NB4 (cell line): Measurements from ENCODE around the gene CCL1.

ENCODE experiments used
- DNase-seq: peaks from one replicate; pipeline ENCODE4 v3.0.0; 2010; ENCODE audit warnings: low read depth
- H3K4me3 ChIP-seq: one replicate; pipeline ENCODE4 v1.5.1; 2011; ENCODE audit warnings: mild to moderate bottlenecking, low read depth, low read length, moderate library complexity
- MYC ChIP-seq: IDR thresholded peaks from 2 replicates; pipeline ENCODE4 v1.6.1; 2011; ENCODE audit warnings: low read depth, low read length
- POLR2A ChIP-seq: IDR thresholded peaks from 2 replicates; pipeline ENCODE4 v1.6.1; 2011; ENCODE audit warnings: mild to moderate bottlenecking; ENCODE audit not compliant: insufficient read length; ENCODE audit errors: extremely low read depth
- TF ChIP-seq, protein P1 (sequence below): IDR thresholded peaks from 2 replicates; pipeline ENCODE4 v1.6.1; 2011; ENCODE audit warnings: low read depth, low read length
- TF ChIP-seq, protein P2 (sequence below): IDR thresholded peaks from one replicate; pipeline ENCODE4 v1.5.1; 2012; ENCODE audit warnings: low read depth, low read length

Gene CCL1

GRCh38 chr17:34319039-34319483 lies 44.0 kb downstream of the CCL1 start, which contains the start of gene CCL8:
Gene CCL8, plus strand, starts transcription at chr17:34319435. Its CDS starts 67 bp downstream, at chr17:34319502.
- no peak within 1 kb of the TSS for H3K4me3 ChIP-seq
- no peak for DNase-seq
- TF ChIP-seq POLR2A (no peak), MYC (no peak)

DNA sequence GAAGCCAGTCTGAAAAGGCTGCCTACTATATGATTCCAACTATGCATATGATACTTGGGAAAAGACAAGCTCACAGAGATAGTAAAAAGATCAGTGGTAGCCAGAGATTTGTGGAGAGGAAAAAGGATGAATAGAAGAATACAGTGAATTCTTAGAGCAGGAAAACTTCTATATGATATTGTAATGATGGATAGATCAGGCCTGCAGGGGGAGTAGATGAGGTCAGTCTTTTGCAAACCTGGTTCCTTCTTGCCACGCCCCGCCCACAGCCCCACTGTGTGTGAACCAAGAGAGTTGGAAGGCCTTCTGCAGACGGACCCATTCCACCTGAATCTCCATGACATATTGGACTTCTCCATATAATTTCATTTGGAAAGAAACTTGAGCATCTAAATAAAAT lies 44.6 kb downstream of the CCL1 start:
- H3K4me3 ChIP-seq, result no peak overlapping the region
- DNase-seq, result peak; percentile 35
- no peak for TF ChIP-seq MYC
- no peak for TF ChIP-seq POLR2A
- TF ChIP-seq, protein P1, sequence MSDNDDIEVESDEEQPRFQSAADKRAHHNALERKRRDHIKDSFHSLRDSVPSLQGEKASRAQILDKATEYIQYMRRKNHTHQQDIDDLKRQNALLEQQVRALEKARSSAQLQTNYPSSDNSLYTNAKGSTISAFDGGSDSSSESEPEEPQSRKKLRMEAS, result no peak
- TF ChIP-seq, protein P2, sequence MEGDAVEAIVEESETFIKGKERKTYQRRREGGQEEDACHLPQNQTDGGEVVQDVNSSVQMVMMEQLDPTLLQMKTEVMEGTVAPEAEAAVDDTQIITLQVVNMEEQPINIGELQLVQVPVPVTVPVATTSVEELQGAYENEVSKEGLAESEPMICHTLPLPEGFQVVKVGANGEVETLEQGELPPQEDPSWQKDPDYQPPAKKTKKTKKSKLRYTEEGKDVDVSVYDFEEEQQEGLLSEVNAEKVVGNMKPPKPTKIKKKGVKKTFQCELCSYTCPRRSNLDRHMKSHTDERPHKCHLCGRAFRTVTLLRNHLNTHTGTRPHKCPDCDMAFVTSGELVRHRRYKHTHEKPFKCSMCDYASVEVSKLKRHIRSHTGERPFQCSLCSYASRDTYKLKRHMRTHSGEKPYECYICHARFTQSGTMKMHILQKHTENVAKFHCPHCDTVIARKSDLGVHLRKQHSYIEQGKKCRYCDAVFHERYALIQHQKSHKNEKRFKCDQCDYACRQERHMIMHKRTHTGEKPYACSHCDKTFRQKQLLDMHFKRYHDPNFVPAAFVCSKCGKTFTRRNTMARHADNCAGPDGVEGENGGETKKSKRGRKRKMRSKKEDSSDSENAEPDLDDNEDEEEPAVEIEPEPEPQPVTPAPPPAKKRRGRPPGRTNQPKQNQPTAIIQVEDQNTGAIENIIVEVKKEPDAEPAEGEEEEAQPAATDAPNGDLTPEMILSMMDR, result peak; percentile 3

- H3K4me3 ChIP-seq, result no peak overlapping the region
- TF ChIP-seq, protein P1, result no peak
- no peak for TF ChIP-seq POLR2A
- TF ChIP-seq MYC, result no peak
- TF ChIP-seq, protein P2, result no peak
- DNase-seq, result peak; percentile 50
These were observed 48.8 kb downstream of the CCL1 start for GRCh38 chr17:34314279-34314678.

- no peak for DNase-seq
- no peak overlapping the region for H3K4me3 ChIP-seq
- no peak for TF ChIP-seq MYC
- TF ChIP-seq, protein P1, result no peak
These were observed 49.9 kb downstream of the CCL1 start for GRCh38 chr17:34313164-34313563.

DNA sequence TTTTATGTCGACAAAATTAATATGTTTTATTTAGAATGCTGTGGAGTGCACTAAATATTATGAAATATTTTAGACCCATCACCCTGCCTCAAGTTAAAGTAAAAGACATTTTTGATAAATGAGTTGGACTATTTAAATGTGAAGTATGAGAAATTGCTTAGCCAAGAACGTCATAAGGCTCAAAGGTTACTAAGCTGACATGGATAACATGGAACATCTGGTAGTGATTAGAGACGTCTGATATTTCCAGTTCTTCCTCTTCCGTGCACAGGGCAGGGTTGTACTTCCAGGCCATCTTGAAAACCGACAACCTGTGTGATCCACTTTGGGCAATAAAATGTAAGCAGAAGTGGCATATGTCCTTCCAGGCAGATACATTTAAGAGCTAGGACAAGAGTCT lies 51.0 kb downstream of the CCL1 start:
- TF ChIP-seq MYC, result no peak
- TF ChIP-seq, protein P2, result no peak
- TF ChIP-seq POLR2A, result no peak
- TF ChIP-seq, protein P1, result no peak
- no peak for DNase-seq
- no peak overlapping the region for H3K4me3 ChIP-seq

DNA sequence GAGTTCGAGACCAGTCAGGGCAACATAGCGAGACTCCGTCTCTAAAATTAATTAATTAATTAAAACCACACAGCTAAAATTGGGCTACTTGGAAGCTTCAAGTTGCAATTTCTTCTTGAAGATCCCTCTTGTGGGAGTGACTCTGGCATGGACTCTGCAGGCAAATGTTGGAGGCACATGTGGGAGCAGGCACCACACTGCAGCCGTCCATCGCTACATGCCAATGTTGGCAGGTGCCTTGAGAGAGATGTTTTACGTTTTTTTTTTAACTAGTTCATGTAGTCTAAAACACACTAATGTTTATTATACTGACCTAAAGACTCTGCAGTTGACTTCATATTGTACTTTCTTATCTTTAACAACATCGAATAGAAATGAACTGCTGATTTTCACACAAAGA lies 51.7 kb downstream of the CCL1 start:
- no peak for TF ChIP-seq POLR2A
- TF ChIP-seq, protein P1, result no peak
- no peak for DNase-seq
- no peak overlapping the region for H3K4me3 ChIP-seq
